Upper lobe of left lung (tissue), 4 donors: ENCODE results near the gene PEPD.

Source experiments
- POLR2A ChIP-seq, 4 donors: fragments of 450-650 bp; IDR thresholded peaks; one replicate each; pipeline ENCODE4 v1.5.1; 2016 to 2017; ENCODE audit warnings: antibody characterized with exemption in 4 of 4, mild to moderate bottlenecking in 2 of 4
- POLR2AphosphoS5 ChIP-seq, 2 donors: sonication (generic); formaldehyde crosslinking; IDR thresholded peaks; one replicate each; pipeline ENCODE4 v1.5.1; 2017; ENCODE audit warnings: antibody characterized with exemption in 2 of 2
- TF ChIP-seq, protein P1 (sequence below), 6 experiments: fragments of 450-650 bp in 4 of 6; fragments of 200-600 bp in 2 of 6; sonication (generic) in 2 of 6; IDR thresholded peaks; one replicate each; pipeline ENCODE4 v1.5.1; 2016 to 2019; ENCODE audit warnings: antibody characterized with exemption in 6 of 6

DNA sequence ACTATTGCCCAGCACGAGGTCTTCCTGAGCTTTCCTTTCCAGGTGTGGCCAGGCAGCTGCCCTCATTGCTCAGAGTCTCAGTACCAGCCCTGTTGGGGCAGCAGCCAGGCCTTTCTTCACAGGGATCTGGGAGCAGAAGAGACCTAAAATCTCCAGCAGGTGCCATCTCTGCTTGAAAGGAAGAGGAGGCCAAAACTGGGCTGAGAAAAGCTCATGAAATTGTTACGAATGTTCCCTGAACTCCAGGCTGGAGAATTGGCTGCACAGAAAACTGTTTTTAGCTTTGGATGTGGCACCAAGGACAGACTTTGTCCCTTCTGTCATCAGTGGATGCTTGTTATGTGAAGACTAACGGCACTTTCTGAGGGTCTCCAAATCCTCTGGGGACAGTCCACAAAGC lies 8.7 kb upstream of the PEPD start:
- TF ChIP-seq, protein P1, sequence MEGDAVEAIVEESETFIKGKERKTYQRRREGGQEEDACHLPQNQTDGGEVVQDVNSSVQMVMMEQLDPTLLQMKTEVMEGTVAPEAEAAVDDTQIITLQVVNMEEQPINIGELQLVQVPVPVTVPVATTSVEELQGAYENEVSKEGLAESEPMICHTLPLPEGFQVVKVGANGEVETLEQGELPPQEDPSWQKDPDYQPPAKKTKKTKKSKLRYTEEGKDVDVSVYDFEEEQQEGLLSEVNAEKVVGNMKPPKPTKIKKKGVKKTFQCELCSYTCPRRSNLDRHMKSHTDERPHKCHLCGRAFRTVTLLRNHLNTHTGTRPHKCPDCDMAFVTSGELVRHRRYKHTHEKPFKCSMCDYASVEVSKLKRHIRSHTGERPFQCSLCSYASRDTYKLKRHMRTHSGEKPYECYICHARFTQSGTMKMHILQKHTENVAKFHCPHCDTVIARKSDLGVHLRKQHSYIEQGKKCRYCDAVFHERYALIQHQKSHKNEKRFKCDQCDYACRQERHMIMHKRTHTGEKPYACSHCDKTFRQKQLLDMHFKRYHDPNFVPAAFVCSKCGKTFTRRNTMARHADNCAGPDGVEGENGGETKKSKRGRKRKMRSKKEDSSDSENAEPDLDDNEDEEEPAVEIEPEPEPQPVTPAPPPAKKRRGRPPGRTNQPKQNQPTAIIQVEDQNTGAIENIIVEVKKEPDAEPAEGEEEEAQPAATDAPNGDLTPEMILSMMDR (IDR thresholded peaks at IDR 0.05): no peak
- TF ChIP-seq POLR2A (IDR thresholded peaks at IDR 0.05): no peak
- no peak for TF ChIP-seq POLR2AphosphoS5 (IDR thresholded peaks at IDR 0.05)
